GM13977 (cell line): ENCODE measurements around the gene TEX55.
"Not testable (repeated sequence)": the region's sequence is repeated elsewhere in the genome, so short reads cannot be mapped to it uniquely, and the experiment has no call there.

Experiments
- DNase-seq: peaks from one replicate; pipeline ENCODE4 v3.0.0; 2012; ENCODE audit warnings: low spot score
- CTCF ChIP-seq: IDR thresholded peaks from 2 replicates; pipeline ENCODE4 v1.5.1; 2012; ENCODE audit warnings: mild to moderate bottlenecking, control low read depth; ENCODE audit not compliant: insufficient read depth; ENCODE audit errors: extremely low read depth, missing control alignments
- in situ Hi-C: fragments of 300-500 bp; cut with MboI; formaldehyde crosslinking; loops from one replicate; pipeline ENCODE4 v1.12.0; 2022; ENCODE audit warnings: low sequenced_read_pairs, low pct_unique_long_range_greater_than_20kb, mixed read lengths, inconsistent platforms; ENCODE audit not compliant: unreplicated experiment

Gene TEX55

GRCh38 chr3:119145500-119146167 lies at the start of gene TEX55:
TSS of gene TEX55 (plus strand) at chr3:119146165. CDS start at chr3:119146190, 25 bp downstream.
- in situ Hi-C loops, result loop anchor here (25.0 kb wide), 1 partner anchor 542 kb away; the partner anchor contains the start of gene COX17
- peak; percentile 60 for TF ChIP-seq CTCF
- DNase-seq, result peak; percentile 58

- no peak for TF ChIP-seq CTCF
- in situ Hi-C loops, result loop anchor here (10.0 kb wide), 1 partner anchor 213 kb away; no protein-coding TSS in a partner anchor
- no peak for DNase-seq
Measured at GRCh38 chr3:119098003-119098402, 48.0 kb upstream of the TEX55 start.

GRCh38 chr3:119098619-119099222 lies 47.2 kb upstream of the TEX55 start:
- TF ChIP-seq CTCF, result peak; percentile 71
- DNase-seq, result peak; percentile 41
- in situ Hi-C loops, result loop anchor here (10.0 kb wide), 1 partner anchor 214 kb away; no protein-coding TSS in a partner anchor

- TF ChIP-seq CTCF, result no peak
- in situ Hi-C loops, result loop anchor here (10.0 kb wide), 1 partner anchor 215 kb away; no protein-coding TSS in a partner anchor
- no peak for DNase-seq
Measured at GRCh38 chr3:119099785-119100184, 46.2 kb upstream of the TEX55 start.

GRCh38 chr3:119104031-119104430 lies 41.9 kb upstream of the TEX55 start:
- DNase-seq, result no peak
- no peak for TF ChIP-seq CTCF
- in situ Hi-C loops, result no loop called here

- DNase-seq, in situ Hi-C loops: not testable (repeated sequence)
Measured at GRCh38 chr3:119118330-119118729, 27.6 kb upstream of the TEX55 start.

- DNase-seq, result no peak
- TF ChIP-seq CTCF, result no peak
- in situ Hi-C loops, result no loop called here
Measured at GRCh38 chr3:119120480-119120879, 25.5 kb upstream of the TEX55 start.
